ENCODE results near the gene PGM2L1.

GRCh38 chr11:74429205-74429604, 31.0 kb upstream of the PGM2L1 start:
- TF ChIP-seq CTCF (IDR thresholded peaks at IDR 0.05), result no peak
- TF ChIP-seq EP300 (IDR thresholded peaks at IDR 0.05), result no peak
- TF ChIP-seq POLR2A (IDR thresholded peaks at IDR 0.05), result no peak
